T-helper 2 cell treated with Interferon-gamma antibody and Interleukin-4, amounts not matched to agents 100 ng/mL and 5 ng/mL, for 36 hours (primary cell): Measurements from ENCODE around the gene JAKMIP1. TPM values are rescaled to one million over a fixed set of nuclear protein-coding genes. Genes with fewer than 3 reads are reported as not detected.

Source experiments
- total RNA-seq: library from RNA; stranded (reverse); gene quantifications from 2 replicates; pipeline ENCODE4 v1.2.3, GENCODE V29; 2022

The JAKMIP1 gene
- total RNA-seq, 1 donor from 2014 or later: 18.5 TPM

Other genes starting within 250 kb of the JAKMIP1 start
- gene C4orf50, start 182.1 kb downstream of the JAKMIP1 start, total RNA-seq: 0.59 and 0.66 TPM in 2 replicates
- 2.3 and 2.6 TPM in 2 replicates for gene WFS1, start 69.3 kb upstream of the JAKMIP1 start, total RNA-seq